NCI-H774 (cell line): Measurements from ENCODE around the gene UACA.
"Not testable (repeated sequence)": the region's sequence is repeated elsewhere in the genome, so short reads cannot be mapped to it uniquely, and the experiment has no call there.

Experiments used
- DNase-seq: peaks from one replicate; lab custom pipeline; 2025; lab: John Stamatoyannopoulos, UW

The UACA gene

GRCh38 chr15:70625438-70625837 lies 137.9 kb downstream of the UACA start:
- DNase-seq, result no peak

- no peak for DNase-seq
These were observed 138.3 kb downstream of the UACA start for GRCh38 chr15:70625011-70625410.

- no peak for DNase-seq
These were observed 144.4 kb downstream of the UACA start for GRCh38 chr15:70618929-70619328.

GRCh38 chr15:70617911-70618287 lies 145.5 kb downstream of the UACA start:
- DNase-seq, result no peak

- DNase-seq, result peak; percentile 10
These were observed 146.1 kb downstream of the UACA start for GRCh38 chr15:70617076-70617910.

- DNase-seq, result not testable (repeated sequence)
These were observed 147.0 kb downstream of the UACA start for GRCh38 chr15:70616311-70616756.

GRCh38 chr15:70615435-70616310 lies 147.7 kb downstream of the UACA start:
- no peak for DNase-seq

GRCh38 chr15:70614221-70614620 lies 149.1 kb downstream of the UACA start:
- no peak for DNase-seq

GRCh38 chr15:70613271-70613670 lies 150.1 kb downstream of the UACA start:
- no peak for DNase-seq

- no peak for DNase-seq
These were observed 152.1 kb downstream of the UACA start for GRCh38 chr15:70611286-70611685.

GRCh38 chr15:70610541-70610940 lies 152.8 kb downstream of the UACA start:
- DNase-seq, result no peak

- DNase-seq, result no peak
These were observed 153.5 kb downstream of the UACA start for GRCh38 chr15:70609889-70610288.

- no peak for DNase-seq
These were observed 155.2 kb downstream of the UACA start for GRCh38 chr15:70608144-70608543.

GRCh38 chr15:70605606-70606410 lies 157.6 kb downstream of the UACA start:
- DNase-seq, result no peak

- no peak for DNase-seq
These were observed 158.6 kb downstream of the UACA start for GRCh38 chr15:70604666-70605315.
